ENCODE measurements around the gene MST1R.
A peak's percentile ranks its signal among the peaks of the same experiment; 100 is the strongest.

Gene MST1R

GRCh38 chr3:49845694-49846093 is 58.0 kb downstream of the MST1R start:
- no peak for DNase-seq (ENCODE audit: low read depth)

GRCh38 chr3:49844464-49845183 is 59.0 kb downstream of the MST1R start:
- no peak for DNase-seq (ENCODE audit: low read depth)
- no peak overlapping the region for H3K4me3 ChIP-seq (ENCODE audit: low read depth, low read length)

More at GRCh38 chr3:49845694-49846093, 58.0 kb downstream of the MST1R start:
- H3K4me3 ChIP-seq (ENCODE audit: low read depth, low read length) = no peak overlapping the region

- no peak overlapping the region for H3K4me3 ChIP-seq (ENCODE audit: low read depth, low read length)
- DNase-seq (ENCODE audit: low read depth) = no peak
These were observed 60.7 kb downstream of the MST1R start for GRCh38 chr3:49842843-49843517.

- DNase-seq (ENCODE audit: low read depth) = no peak
These were observed 61.9 kb downstream of the MST1R start for GRCh38 chr3:49841806-49842205.

GRCh38 chr3:49841126-49841696 is 62.5 kb downstream of the MST1R start:
- no peak overlapping the region for H3K4me3 ChIP-seq (ENCODE audit: low read depth, low read length)
- no peak for DNase-seq (ENCODE audit: low read depth)

More at GRCh38 chr3:49841806-49842205, 61.9 kb downstream of the MST1R start:
- H3K4me3 ChIP-seq (ENCODE audit: low read depth, low read length) = no peak overlapping the region

- no peak for DNase-seq (ENCODE audit: low read depth)
- no peak overlapping the region for H3K4me3 ChIP-seq (ENCODE audit: low read depth, low read length)
These were observed 63.3 kb downstream of the MST1R start for GRCh38 chr3:49840388-49840787.

- H3K4me3 ChIP-seq (ENCODE audit: low read depth, low read length) = no peak overlapping the region
- DNase-seq (ENCODE audit: low read depth) = peak; percentile 20
These were observed 64.4 kb downstream of the MST1R start for GRCh38 chr3:49839193-49839809.

All from skeletal muscle cell (primary cell).